H1 (cell line): ENCODE data around the gene TCF7. TPM values are rescaled to one million over a fixed set of nuclear protein-coding genes. Genes with fewer than 3 reads are reported as not detected.
A peak's percentile ranks its signal among the peaks of the same experiment; 100 is the strongest.

ENCODE experiments used
- CTCF ChIA-PET: fragments of 300-600 bp; sonication (Branson Sonifier 250); formaldehyde crosslinking; loops from one replicate; lab custom pipeline; 2021; ENCODE audit not compliant: partially characterized antibody; lab: Charles Lee
- POLR2A ChIA-PET: fragments of 300-600 bp; sonication (Branson Sonifier 250); formaldehyde crosslinking; loops from one replicate; lab custom pipeline; 2021; ENCODE audit warnings: inconsistent platforms; ENCODE audit not compliant: partially characterized antibody; lab: Charles Lee
- DNase-seq, 2 experiments: peaks; one replicate each; pipeline versions ENCODE4 v3.0.0 to v3.0.0-alpha.2; 2010 to 2022; ENCODE audit warnings: low spot score in 2 of 2, low read depth in 1 of 2, mixed read lengths in 1 of 2
- FAIRE-seq: peaks from 2 replicates; lab custom pipeline; 2011; peaks lifted over from hg19 to GRCh38; lab: Jason Lieb, UNC
- H2AFZ ChIP-seq: 2 replicates; pipeline ENCODE4 v1.8.1; 2012; ENCODE audit warnings: low read length, inconsistent platforms
- H2AK5ac ChIP-seq: 2 replicates; pipeline ENCODE4 v1.6.1; 2013; ENCODE audit warnings: low read depth, low read length
- H2BK120ac ChIP-seq: replicated peaks from 2 replicates; pipeline ENCODE3; 2013; ENCODE audit warnings: low read depth, low read length, inconsistent platforms
- H2BK12ac ChIP-seq: 2 replicates; pipeline ENCODE4 v1.6.1; 2013; ENCODE audit warnings: low read depth, low read length
- H2BK15ac ChIP-seq: 2 replicates; pipeline ENCODE4 v1.6.1; 2013; ENCODE audit warnings: low read length
- H2BK20ac ChIP-seq: 2 replicates; pipeline ENCODE4 v1.6.1; 2013; ENCODE audit warnings: low read length
- H2BK5ac ChIP-seq: 2 replicates; pipeline ENCODE4 v1.6.1; 2013; ENCODE audit warnings: low read depth, low read length
- H3K14ac ChIP-seq: 2 replicates; pipeline ENCODE4 v1.6.1; 2013; ENCODE audit warnings: inconsistent platforms; ENCODE audit not compliant: insufficient read length
- H3K18ac ChIP-seq: 2 replicates; pipeline ENCODE4 v1.6.1; 2013; ENCODE audit warnings: low read length; ENCODE audit errors: extremely low read depth
- H3K23ac ChIP-seq: 2 replicates; pipeline ENCODE4 v1.6.1; 2013; ENCODE audit warnings: inconsistent platforms; ENCODE audit not compliant: insufficient read length
- H3K23me2 ChIP-seq: 2 replicates; pipeline ENCODE4 v1.6.1; 2013; ENCODE audit warnings: low read depth, low read length
- H3K27ac ChIP-seq: 2 replicates; pipeline ENCODE4 v1.6.1; 2011; ENCODE audit warnings: low read depth, low read length, inconsistent platforms
- H3K27me3 ChIP-seq, 4 experiments: replicated peaks in 1 of 4; 1 replicate in 1 of 4; 2 replicates in 3 of 4; pipeline versions ENCODE4 v1.6.1 to v1.8.1; 2011 to 2013; ENCODE audit warnings: low read length in 3 of 4, mild to moderate bottlenecking in 3 of 4, inconsistent platforms in 2 of 4, mixed read lengths in 2 of 4, moderate library complexity in 1 of 4; ENCODE audit not compliant: control insufficient read depth in 3 of 4, insufficient read depth in 3 of 4; ENCODE audit errors: extremely low read depth in 1 of 4
- H3K36me3 ChIP-seq, 4 experiments: 2 replicates each; pipeline versions ENCODE4 v1.6.1 to v1.8.1; 2011 to 2013; ENCODE audit warnings: mild to moderate bottlenecking in 4 of 4, low read length in 3 of 4, moderate library complexity in 2 of 4, control low read depth in 1 of 4, inconsistent platforms in 1 of 4; ENCODE audit not compliant: insufficient read depth in 4 of 4, control insufficient read depth in 2 of 4
- H3K4ac ChIP-seq: replicated peaks from 2 replicates; pipeline ENCODE3; 2013; ENCODE audit warnings: low read length, low read depth, mixed read lengths, inconsistent platforms; ENCODE audit not compliant: insufficient read length
- H3K4me1 ChIP-seq, 4 experiments: replicated peaks in 1 of 4; 1 replicate in 1 of 4; 2 replicates in 3 of 4; pipeline versions ENCODE4 v1.6.1 to v1.8.1; 2011 to 2013; ENCODE audit warnings: low read length in 3 of 4, inconsistent platforms in 2 of 4, mixed read lengths in 1 of 4; ENCODE audit not compliant: insufficient read depth in 4 of 4, control insufficient read depth in 3 of 4
- H3K4me2 ChIP-seq, 2 experiments: 2 replicates each; pipeline versions ENCODE4 v1.6.1 to v1.8.1; 2011 to 2013; ENCODE audit warnings: low read depth in 2 of 2, low read length in 2 of 2, control low read depth in 1 of 2, inconsistent platforms in 1 of 2, mild to moderate bottlenecking in 1 of 2; ENCODE audit not compliant: insufficient read depth in 1 of 2
- H3K4me3 ChIP-seq, 4 experiments: fragments of 200-600, 300-600 bp in 1 of 4; sonication (generic), shearing (Covaris generic), sonication (Bioruptor Twin) in 1 of 4; 2 replicates each; pipeline versions ENCODE4 v1.5.1 to v1.8.1; 2011 to 2016; ENCODE audit warnings: low read length in 4 of 4, low read depth in 3 of 4, control low read depth in 2 of 4, inconsistent platforms in 2 of 4, mild to moderate bottlenecking in 2 of 4, mixed read lengths in 1 of 4, moderate library complexity in 1 of 4; ENCODE audit not compliant: insufficient read depth in 2 of 4; ENCODE audit errors: extremely low read depth in 1 of 4
- H3K56ac ChIP-seq: replicated peaks from 2 replicates; pipeline ENCODE3; 2013; ENCODE audit warnings: low read depth, mild to moderate bottlenecking, mixed read lengths, low read length, inconsistent platforms; ENCODE audit not compliant: insufficient read length
- H3K79me1 ChIP-seq: 2 replicates; pipeline ENCODE4 v1.6.1; 2013; ENCODE audit warnings: low read depth, low read length, control low read depth
- H3K79me2 ChIP-seq, 2 experiments: 2 replicates each; pipeline versions ENCODE4 v1.6.1 to v1.8.1; 2012 to 2013; ENCODE audit warnings: low read length in 2 of 2, mild to moderate bottlenecking in 2 of 2, inconsistent platforms in 1 of 2; ENCODE audit not compliant: insufficient read depth in 2 of 2, control insufficient read depth in 1 of 2
- H3K9ac ChIP-seq, 4 experiments: replicated peaks in 1 of 4; 1 replicate in 1 of 4; 2 replicates in 3 of 4; pipeline versions ENCODE4 v1.6.1 to v1.8.1; 2011 to 2013; ENCODE audit warnings: low read depth in 3 of 4, low read length in 3 of 4, control low read depth in 2 of 4, mild to moderate bottlenecking in 2 of 4, moderate library complexity in 2 of 4, inconsistent platforms in 1 of 4; ENCODE audit errors: extremely low read depth in 1 of 4
- H3K9me3 ChIP-seq, 2 experiments: 2 replicates each; pipeline versions ENCODE4 v1.6.1 to v1.8.1; 2012 to 2013; ENCODE audit warnings: mild to moderate bottlenecking in 2 of 2, moderate library complexity in 2 of 2, control low read depth in 1 of 2, inconsistent platforms in 1 of 2, low read depth in 1 of 2, low read length in 1 of 2, mixed read lengths in 1 of 2; ENCODE audit not compliant: insufficient read depth in 2 of 2
- H4K20me1 ChIP-seq, 2 experiments: replicated peaks in 1 of 2; 2 replicates each; pipeline versions ENCODE3 to v1.8.1; 2011 to 2013; ENCODE audit warnings: inconsistent platforms in 2 of 2, low read length in 2 of 2, mild to moderate bottlenecking in 1 of 2; ENCODE audit not compliant: insufficient read depth in 2 of 2, control insufficient read depth in 1 of 2
- H4K5ac ChIP-seq: 2 replicates; pipeline ENCODE4 v1.6.1; 2013; ENCODE audit warnings: low read length, low read depth, mixed read lengths, inconsistent platforms; ENCODE audit not compliant: insufficient read length
- H4K8ac ChIP-seq: 2 replicates; pipeline ENCODE4 v1.8.0; 2013; ENCODE audit warnings: mild to moderate bottlenecking, moderate library complexity, low read length, inconsistent platforms; ENCODE audit not compliant: insufficient read depth; ENCODE audit errors: extremely low read depth
- H4K91ac ChIP-seq: replicated peaks from 2 replicates; pipeline ENCODE3; 2013; ENCODE audit warnings: low read length, mixed read lengths, inconsistent platforms; ENCODE audit not compliant: insufficient read length
- HDAC2 ChIP-seq, 2 experiments: fragments of 300-600 bp in 1 of 2; sonication (generic) in 1 of 2; IDR thresholded peaks; 2 replicates each; pipeline ENCODE4 v1.6.1; 2011 to 2012; ENCODE audit warnings: low read depth in 2 of 2, low read length in 2 of 2, mild to moderate bottlenecking in 2 of 2, moderate library complexity in 2 of 2, borderline replicate concordance in 1 of 2, inconsistent platforms in 1 of 2
- JUND ChIP-seq: IDR thresholded peaks from 2 replicates; pipeline ENCODE4 v1.6.1; 2011; ENCODE audit warnings: mild to moderate bottlenecking, improper control_type of control experiment, low read length
- NANOG ChIP-seq: IDR thresholded peaks from 2 replicates; pipeline ENCODE4 v1.6.1; 2011; ENCODE audit warnings: low read length, low read depth, mild to moderate bottlenecking, inconsistent platforms; ENCODE audit not compliant: insufficient read depth, poor library complexity, severe bottlenecking
- POLR2A ChIP-seq, 2 experiments: IDR thresholded peaks; 1 replicate in 1 of 2; 2 replicates in 1 of 2; pipeline ENCODE4 v1.6.1; 2011; ENCODE audit warnings: low read depth in 2 of 2, low read length in 2 of 2, mild to moderate bottlenecking in 2 of 2; ENCODE audit errors: control extremely low read depth in 1 of 2
- RAD21 ChIP-seq, 2 experiments: IDR thresholded peaks in 1 of 2; conservative IDR thresholded peaks in 1 of 2; 2 replicates each; pipeline ENCODE4 v1.6.1; 2011; ENCODE audit warnings: low read depth in 2 of 2, low read length in 2 of 2, improper control_type of control experiment in 1 of 2, inconsistent platforms in 1 of 2, mild to moderate bottlenecking in 1 of 2, moderate library complexity in 1 of 2
- ZNF274 ChIP-seq: IDR thresholded peaks from 2 replicates; pipeline ENCODE4 v1.7.0; 2012; ENCODE audit warnings: low read length, borderline replicate concordance; ENCODE audit errors: extremely low read depth
- WGBS, 2 experiments: shearing (Covaris generic) in 1 of 2; methylation state at CpG; one replicate each; pipeline versions ENCODE4 v1.1.6 to v1.1.7; 2013 to 2015; ENCODE audit warnings: low lambda C conversion rate in 2 of 2, mixed read lengths in 2 of 2, inconsistent platforms in 1 of 2, low coverage in 1 of 2, missing lambda C conversion rate in 1 of 2; ENCODE audit not compliant: insufficient replicate concordance in 2 of 2, insufficient coverage in 1 of 2, insufficient read length in 1 of 2; ENCODE audit errors: extremely low coverage in 1 of 2, missing lambda C conversion rate in 1 of 2; 5-methylcytosine and 5-hydroxymethylcytosine counted together
- polyA plus RNA-seq, 7 experiments: library from polyadenylated mRNA; depleted of rRNA in 3 of 7; stranded (reverse) in 5 of 7; unstranded in 2 of 7; fragments of >200 nt in 5 of 7; fragments of 200-250 nt in 2 of 7; gene quantifications; 1 replicate in 5 of 7; 2 replicates in 1 of 7; 4 replicates in 1 of 7; pipeline versions ENCODE4 v1.2.1 to v1.2.3, GENCODE V29; 2011 to 2013; ENCODE audit warnings: missing spikeins in 2 of 7, mixed read lengths in 2 of 7
- total RNA-seq: library from RNA; stranded (reverse); fragmentation: NEBNext Ultra II Directional; extraction: Animal tissue kit (Norgen Biotek cat#: 25700); gene quantifications from 2 replicates; pipeline ENCODE4 v1.2.1, GENCODE V29; 2021

TCF7 gene
- total and polyA plus RNA-seq, 2 of the 8 experiments (the other 6 are each of a cell fraction or from before 2014, with no cell fraction given), result 4.7 to 8.5 TPM

GRCh38 chr5:134131578-134132350 is 17.3 kb downstream of the TCF7 start:
- peaks cover 0 to 5% (median 2%) of the 10 kb centered on the region in 4 experiments; a peak in 3 of 7 replicates for H3K4me1 ChIP-seq
- H2BK5ac ChIP-seq, result no peak overlapping the region
- H3K14ac ChIP-seq, result no peak overlapping the region
- no peak overlapping the region for H4K91ac ChIP-seq
- no peak overlapping the region for H2BK20ac ChIP-seq
- CTCF ChIA-PET, result interaction anchor here (0.7 to 24.3 kb wide), 12 partner anchors 8 to 509 kb away, joined by 3 to 629 read pairs (median 4); no protein-coding TSS in a partner anchor
- H3K9ac ChIP-seq, result no peak overlapping the region
- H4K5ac ChIP-seq, result no peak overlapping the region
- no peak overlapping the region for H2BK12ac ChIP-seq
- H2AFZ ChIP-seq, result no peak overlapping the region
- POLR2A ChIA-PET, result interaction anchor here (0.7 to 1.5 kb wide), 2 partner anchors 10 to 118 kb away, joined by 3 read pairs; no protein-coding TSS in a partner anchor
- H4K8ac ChIP-seq, result 0 out of 2 replicates have a peak overlapping the region, but pooled peaks have one; percentile 26
- DNase-seq, result no peak
- no peak overlapping the region for H2AK5ac ChIP-seq
- no peak overlapping the region for H3K4ac ChIP-seq
- H3K79me2 ChIP-seq, result no peaks in the 10 kb centered on the region; a peak in 1 of 4 replicates
- peaks cover 17 to 35% of the 10 kb centered on the region in 2 experiments for H4K20me1 ChIP-seq
- H3K23me2 ChIP-seq, result no peaks in the 10 kb centered on the region
- H3K23ac ChIP-seq, result no peak overlapping the region
- H3K4me2 ChIP-seq, result no peak overlapping the region
- 96% methylated on average over 7 of the region's 7 CpGs; no CpG with 5 or more reads in 1 of the 2 experiments for WGBS, 2 experiments
- H3K18ac ChIP-seq, result no peak overlapping the region
- peaks cover 8% of the 10 kb centered on the region for H3K79me1 ChIP-seq
- no peak overlapping the region for H2BK120ac ChIP-seq
- H2BK15ac ChIP-seq, result no peak overlapping the region
- H3K27me3 ChIP-seq, result no peaks in the 10 kb centered on the region
- FAIRE-seq, result no peak
- peaks cover 0 to 6% (median under 1%) of the 10 kb centered on the region in 4 experiments; a peak in 2 of 8 replicates for H3K36me3 ChIP-seq
- H3K27ac ChIP-seq, result no peak overlapping the region
- H3K4me3 ChIP-seq, result no peak overlapping the region
- H3K9me3 ChIP-seq, result no peaks in the 10 kb centered on the region
- no peak overlapping the region for H3K56ac ChIP-seq
- TF ChIP-seq JUND (no peak), POLR2A (IDR thresholded peaks at IDR 0.05; ENCODE audit: control extremely low read depth in 1 of 2, low read depth in 2 of 2, low read length in 2 of 2) (no peak), RAD21 (IDR thresholded peaks at IDR 0.05 in 1 of 2, conservative IDR thresholded peaks at IDR 0.05 in 1 of 2; ENCODE audit: low read depth in 2 of 2, low read length in 2 of 2) (no peak), HDAC2 (IDR thresholded peaks at IDR 0.05; ENCODE audit: borderline replicate concordance in 1 of 2, low read depth in 2 of 2, low read length in 2 of 2) (no peak), NANOG (no peak), ZNF274 (no peak)
